B cell (primary cell): ENCODE data around the gene HOXA5.

Source experiments
- EZH2 ChIP-seq: IDR thresholded peaks from 2 replicates; pipeline ENCODE4 v1.6.1; 2012; ENCODE audit warnings: borderline replicate concordance, low read depth, mild to moderate bottlenecking, moderate library complexity, low read length; ENCODE audit not compliant: insufficient read depth, poor library complexity, severe bottlenecking
- TF ChIP-seq, protein P1 (sequence below): fragments of 200-600 bp; IDR thresholded peaks from one replicate; pipeline ENCODE4 v1.8.0; 2022; ENCODE audit warnings: antibody characterized with exemption, mild to moderate bottlenecking

GRCh38 chr7:27142580-27143022 lies 880 bp downstream of the HOXA5 start:
- TF ChIP-seq, protein P1, sequence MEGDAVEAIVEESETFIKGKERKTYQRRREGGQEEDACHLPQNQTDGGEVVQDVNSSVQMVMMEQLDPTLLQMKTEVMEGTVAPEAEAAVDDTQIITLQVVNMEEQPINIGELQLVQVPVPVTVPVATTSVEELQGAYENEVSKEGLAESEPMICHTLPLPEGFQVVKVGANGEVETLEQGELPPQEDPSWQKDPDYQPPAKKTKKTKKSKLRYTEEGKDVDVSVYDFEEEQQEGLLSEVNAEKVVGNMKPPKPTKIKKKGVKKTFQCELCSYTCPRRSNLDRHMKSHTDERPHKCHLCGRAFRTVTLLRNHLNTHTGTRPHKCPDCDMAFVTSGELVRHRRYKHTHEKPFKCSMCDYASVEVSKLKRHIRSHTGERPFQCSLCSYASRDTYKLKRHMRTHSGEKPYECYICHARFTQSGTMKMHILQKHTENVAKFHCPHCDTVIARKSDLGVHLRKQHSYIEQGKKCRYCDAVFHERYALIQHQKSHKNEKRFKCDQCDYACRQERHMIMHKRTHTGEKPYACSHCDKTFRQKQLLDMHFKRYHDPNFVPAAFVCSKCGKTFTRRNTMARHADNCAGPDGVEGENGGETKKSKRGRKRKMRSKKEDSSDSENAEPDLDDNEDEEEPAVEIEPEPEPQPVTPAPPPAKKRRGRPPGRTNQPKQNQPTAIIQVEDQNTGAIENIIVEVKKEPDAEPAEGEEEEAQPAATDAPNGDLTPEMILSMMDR = no peak
- no peak for TF ChIP-seq EZH2
